HepG2 (cell line): Measurements from ENCODE around the gene CHSY3. TPM values are rescaled to one million over a fixed set of nuclear protein-coding genes. Genes with fewer than 3 reads are reported as not detected.

Source experiments
- ATAC-seq: fragments of 200-7000 bp; cut with Tn5 transposase; 3 replicates; pipeline ENCODE4 v1.9.1; 2020; ENCODE audit warnings: mild to moderate bottlenecking, moderate library complexity
- BruUV-seq: library from RNA; stranded (reverse); fragments of 400-500 nt; replicated peaks from 2 replicates; lab custom pipeline; 2021; lab: Mats Ljungman, UMichigan
- CTCF ChIA-PET: fragments of 300-600 bp; formaldehyde crosslinking; extraction: SDS; loops from one replicate; lab custom pipeline; 2021; ENCODE audit warnings: low total read pairs, inconsistent platforms, low intra/inter-chr PET ratio; lab: Yijun Ruan, JAX
- POLR2A ChIA-PET: fragments of 350-600 bp; sonication (Branson Sonifier 250); formaldehyde crosslinking; loops from one replicate; lab custom pipeline; 2020; ENCODE audit warnings: antibody characterized with exemption, inconsistent platforms; lab: Yijun Ruan, JAX
- DNase-seq: peaks from one replicate; pipeline ENCODE4 v3.0.0-alpha.2; 2015; ENCODE audit warnings: low spot score
- FAIRE-seq: peaks from 3 replicates; lab custom pipeline; 2011; peaks lifted over from hg19 to GRCh38; lab: Jason Lieb, UNC
- H2AFZ ChIP-seq: one replicate; pipeline ENCODE4 v1.6.1; 2011; ENCODE audit warnings: low read length, inconsistent platforms
- H3K27ac ChIP-seq: fragments of 300-600 bp; 3 replicates; pipeline ENCODE4 v1.8.0; 2011; ENCODE audit warnings: mixed run types, mild to moderate bottlenecking, mixed read lengths, low read length, inconsistent platforms; ENCODE audit not compliant: insufficient read depth; ENCODE audit errors: extremely low read length
- H3K27me3 ChIP-seq, 2 experiments: fragments of 200-600 bp in 1 of 2; 2 replicates in 1 of 2; 3 replicates in 1 of 2; pipeline versions ENCODE4 v1.6.0 to v1.8.0; 2011; ENCODE audit warnings: low read length in 2 of 2, mild to moderate bottlenecking in 2 of 2, moderate library complexity in 2 of 2, inconsistent platforms in 1 of 2; ENCODE audit not compliant: insufficient read depth in 2 of 2, control insufficient read depth in 1 of 2
- H3K36me3 ChIP-seq, 2 experiments: fragments of 200-600 bp in 1 of 2; replicated peaks in 1 of 2; 2 replicates in 1 of 2; 3 replicates in 1 of 2; pipeline versions ENCODE4 v1.5.1 to v1.8.0; 2011; ENCODE audit warnings: low read length in 2 of 2, inconsistent platforms in 1 of 2; ENCODE audit not compliant: insufficient read depth in 2 of 2, control insufficient read depth in 1 of 2
- H3K4me1 ChIP-seq: 2 replicates; pipeline ENCODE4 v1.5.1; 2012; ENCODE audit warnings: low read length, inconsistent platforms; ENCODE audit not compliant: insufficient read depth
- H3K4me2 ChIP-seq: 2 replicates; pipeline ENCODE4 v1.6.0; 2011; ENCODE audit warnings: low read depth, low read length, inconsistent platforms
- H3K4me3 ChIP-seq, 3 experiments: fragments of 200-600 bp in 1 of 3; sonication (generic), shearing (Covaris generic) in 1 of 3; replicated peaks in 1 of 3; 2 replicates each; pipeline ENCODE4 v1.5.1; 2011 to 2016; ENCODE audit warnings: low read length in 3 of 3, inconsistent platforms in 2 of 3, low read depth in 2 of 3, mild to moderate bottlenecking in 2 of 3, control low read depth in 1 of 3, mixed read lengths in 1 of 3; ENCODE audit not compliant: insufficient read depth in 1 of 3
- H3K79me2 ChIP-seq: one replicate; pipeline ENCODE4 v1.6.1; 2011; ENCODE audit warnings: low read length, inconsistent platforms; ENCODE audit not compliant: insufficient read depth
- H3K9ac ChIP-seq: 2 replicates; pipeline ENCODE4 v1.6.0; 2011; ENCODE audit warnings: mild to moderate bottlenecking, low read depth, low read length, inconsistent platforms; ENCODE audit not compliant: insufficient read depth
- H3K9me3 ChIP-seq: 2 replicates; pipeline ENCODE4 v1.5.1; 2012; ENCODE audit warnings: mild to moderate bottlenecking, low read length
- H4K20me1 ChIP-seq: 2 replicates; pipeline ENCODE4 v1.6.0; 2011; ENCODE audit warnings: inconsistent platforms, mild to moderate bottlenecking, low read length, moderate library complexity; ENCODE audit not compliant: insufficient read depth
- HNF4A ChIP-seq: sonication (generic); formaldehyde crosslinking; IDR thresholded peaks from 2 replicates; pipeline ENCODE4 v1.4.0; 2020; ENCODE audit warnings: missing genetic modification reagents
- KMT2A ChIP-seq: sonication (generic); formaldehyde crosslinking; IDR thresholded peaks from 2 replicates; pipeline ENCODE4 v1.4.0; 2020; ENCODE audit warnings: missing genetic modification reagents
- NCOA1 ChIP-seq: sonication (generic); formaldehyde crosslinking; IDR thresholded peaks from 2 replicates; pipeline ENCODE4 v1.9.0; 2021; ENCODE audit warnings: missing genetic modification reagents
- NFE2L2 ChIP-seq: fragments of 150-350 bp; IDR thresholded peaks from 2 replicates; pipeline ENCODE4 v1.6.1; 2014; ENCODE audit warnings: low read length
- NPAS2 ChIP-seq: sonication (generic); formaldehyde crosslinking; IDR thresholded peaks from 2 replicates; pipeline ENCODE4 v1.8.0; 2022; ENCODE audit warnings: mild to moderate bottlenecking, missing genetic modification reagents, borderline replicate concordance
- NR2C2 ChIP-seq: sonication (generic); formaldehyde crosslinking; IDR thresholded peaks from 2 replicates; pipeline ENCODE4 v1.4.0; 2020; ENCODE audit warnings: missing genetic modification reagents, mild to moderate bottlenecking, moderate library complexity, borderline replicate concordance
- PHF21A ChIP-seq: sonication (generic); formaldehyde crosslinking; IDR thresholded peaks from 2 replicates; pipeline ENCODE4 v1.5.0; 2020; ENCODE audit warnings: mild to moderate bottlenecking, missing genetic modification reagents
- PTBP1 ChIP-seq: fragments of 200-400 bp; formaldehyde crosslinking; IDR thresholded peaks from 2 replicates; pipeline ENCODE4 v1.6.1; 2018; ENCODE audit warnings: low read length, low read depth; ENCODE audit not compliant: poor library complexity, severe bottlenecking
- RARG ChIP-seq: sonication (generic); formaldehyde crosslinking; IDR thresholded peaks from 2 replicates; pipeline ENCODE4 v1.4.0; 2020; ENCODE audit warnings: low read depth, mild to moderate bottlenecking, missing genetic modification reagents
- STAG1 ChIP-seq: sonication (generic); formaldehyde crosslinking; IDR thresholded peaks from 2 replicates; pipeline ENCODE4 v1.4.0; 2020; ENCODE audit warnings: missing genetic modification reagents
- U2AF1 ChIP-seq: fragments of 200-400 bp; formaldehyde crosslinking; optimal IDR thresholded peaks from 2 replicates; pipeline ENCODE3; 2017; ENCODE audit warnings: mild to moderate bottlenecking, low read depth, low read length
- XBP1 ChIP-seq: sonication (generic); formaldehyde crosslinking; IDR thresholded peaks from 2 replicates; pipeline ENCODE4 v1.5.0; 2020; ENCODE audit warnings: missing genetic modification reagents
- YY1 ChIP-seq: IDR thresholded peaks from 2 replicates; pipeline ENCODE4 v1.6.1; 2011; ENCODE audit warnings: low read length, low read depth, moderate library complexity, mild to moderate bottlenecking; ENCODE audit not compliant: insufficient read depth, insufficient replicate concordance
- ZBTB3 ChIP-seq: sonication (generic); formaldehyde crosslinking; IDR thresholded peaks from 2 replicates; pipeline ENCODE4 v1.4.0; 2020; ENCODE audit warnings: low read depth, mild to moderate bottlenecking, moderate library complexity, missing genetic modification reagents, borderline replicate concordance
- ZNF317 ChIP-seq: sonication (generic); formaldehyde crosslinking; IDR thresholded peaks from 2 replicates; pipeline ENCODE4 v1.5.0; 2020; ENCODE audit warnings: mild to moderate bottlenecking, missing genetic modification reagents
- ZNF329 ChIP-seq: sonication (generic); formaldehyde crosslinking; IDR thresholded peaks from 2 replicates; pipeline ENCODE4 v1.9.0; 2021; ENCODE audit warnings: low read depth, mild to moderate bottlenecking, missing genetic modification reagents
- ZNF441 ChIP-seq: sonication (generic); formaldehyde crosslinking; IDR thresholded peaks from 2 replicates; pipeline ENCODE4 v1.7.0; 2021; ENCODE audit warnings: missing genetic modification reagents, borderline replicate concordance
- ZNF564 ChIP-seq: sonication (generic); formaldehyde crosslinking; IDR thresholded peaks from 2 replicates; pipeline ENCODE4 v1.8.1; 2023; ENCODE audit warnings: mild to moderate bottlenecking, missing genetic modification reagents
- ZNF614 ChIP-seq: IDR thresholded peaks from 2 replicates; pipeline ENCODE4 v1.6.1; 2018; ENCODE audit warnings: missing biosample characterization, missing genetic modification reagents, inconsistent platforms, borderline replicate concordance
- WGBS: methylation state at CpG from one replicate; pipeline ENCODE4 v1.1.6; 2017; ENCODE audit warnings: low lambda C conversion rate; 5-methylcytosine and 5-hydroxymethylcytosine counted together
- in situ Hi-C: cut with HindIII; loops from 2 replicates; pipeline ENCODE4 v1.10.0; 2017; ENCODE audit warnings: low pct_unique_long_range_greater_than_20kb; ENCODE audit not compliant: extremely low pct_ligation_motif_present
- intact Hi-C: fragments of 100-400 bp; cut with micrococcal nuclease; formaldehyde crosslinking; loops from one replicate; pipeline ENCODE4 v1.10.0; 2022; ENCODE audit not compliant: unreplicated experiment
- polyA plus RNA-seq, 8 experiments: library from polyadenylated mRNA; depleted of rRNA in 3 of 8; stranded (reverse) in 7 of 8; unstranded in 1 of 8; fragments of >200 nt; fragmentation: Illumina TruSeq in 4 of 8; extraction: Trizol in 4 of 8; gene quantifications; 2 replicates each; pipeline versions ENCODE4 v1.2.1 to v1.2.3, GENCODE V29; 2011 to 2016; ENCODE audit warnings: low read depth in 4 of 8, missing spikeins in 1 of 8, mixed read lengths in 1 of 8; ENCODE audit not compliant: insufficient read depth in 1 of 8
- total RNA-seq, 5 experiments: library from RNA; depleted of rRNA; stranded (reverse); fragments of >200 nt; fragmentation: Illumina TruSeq; extraction: Trizol; gene quantifications; 2 replicates each; pipeline ENCODE4 v1.2.3, GENCODE V29; 2016; ENCODE audit warnings: low read depth in 1 of 5
- TF ChIP-seq, protein P1 (sequence below): sonication (generic); formaldehyde crosslinking; IDR thresholded peaks from 2 replicates; pipeline ENCODE4 v1.4.0; 2020; ENCODE audit warnings: mild to moderate bottlenecking, low read depth, missing genetic modification reagents

CHSY3 gene
- total and polyA plus RNA-seq, 2 of the 13 experiments (the other 11 are each of a cell fraction or from before 2014, with no cell fraction given): 0.26 to 4.1 TPM

DNA sequence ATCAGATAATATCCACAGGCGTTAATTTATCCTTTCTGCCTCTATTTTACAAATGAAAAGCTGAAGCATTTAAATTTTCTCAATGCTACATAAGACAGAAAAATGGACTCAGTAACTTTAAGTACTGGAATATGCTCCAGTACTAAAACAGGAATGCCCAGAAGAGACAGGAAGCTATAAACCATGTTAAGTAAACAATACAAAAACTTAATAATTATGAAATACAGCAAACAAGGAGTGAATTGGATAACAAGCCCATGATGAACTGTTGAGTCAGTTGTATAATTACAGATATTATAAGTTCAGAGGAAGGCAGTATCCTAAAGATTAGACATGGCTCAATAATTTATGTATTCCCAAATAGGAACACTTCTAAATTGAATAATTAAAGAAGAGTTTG lies 148.5 kb downstream of the CHSY3 start:
- no peak for TF ChIP-seq ZNF614 (CRISPR knock-in tag)
- TF ChIP-seq PHF21A: no peak
- no peak for TF ChIP-seq ZNF329
- TF ChIP-seq NCOA1: no peak
- TF ChIP-seq ZBTB3 (CRISPR knock-in tag): no peak
- no peak for TF ChIP-seq XBP1 (CRISPR knock-in tag)
- no peak for TF ChIP-seq KMT2A (CRISPR knock-in tag)
- no peak for TF ChIP-seq ZNF564 (CRISPR knock-in tag)
- TF ChIP-seq, protein P1, sequence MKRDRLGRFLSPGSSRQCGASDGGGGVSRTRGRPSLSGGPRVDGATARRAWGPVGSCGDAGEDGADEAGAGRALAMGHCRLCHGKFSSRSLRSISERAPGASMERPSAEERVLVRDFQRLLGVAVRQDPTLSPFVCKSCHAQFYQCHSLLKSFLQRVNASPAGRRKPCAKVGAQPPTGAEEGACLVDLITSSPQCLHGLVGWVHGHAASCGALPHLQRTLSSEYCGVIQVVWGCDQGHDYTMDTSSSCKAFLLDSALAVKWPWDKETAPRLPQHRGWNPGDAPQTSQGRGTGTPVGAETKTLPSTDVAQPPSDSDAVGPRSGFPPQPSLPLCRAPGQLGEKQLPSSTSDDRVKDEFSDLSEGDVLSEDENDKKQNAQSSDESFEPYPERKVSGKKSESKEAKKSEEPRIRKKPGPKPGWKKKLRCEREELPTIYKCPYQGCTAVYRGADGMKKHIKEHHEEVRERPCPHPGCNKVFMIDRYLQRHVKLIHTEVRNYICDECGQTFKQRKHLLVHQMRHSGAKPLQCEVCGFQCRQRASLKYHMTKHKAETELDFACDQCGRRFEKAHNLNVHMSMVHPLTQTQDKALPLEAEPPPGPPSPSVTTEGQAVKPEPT: no peak
- no peak for TF ChIP-seq NFE2L2
- TF ChIP-seq HNF4A (CRISPR knock-in tag): no peak
- TF ChIP-seq PTBP1: no peak
- TF ChIP-seq U2AF1: no peak
- TF ChIP-seq STAG1 (CRISPR knock-in tag): no peak
- TF ChIP-seq NR2C2: no peak
- no peak for TF ChIP-seq ZNF441 (CRISPR knock-in tag)
- no peak for TF ChIP-seq NPAS2 (CRISPR knock-in tag)
- no peak for TF ChIP-seq ZNF317 (CRISPR knock-in tag)
- no peak for TF ChIP-seq YY1
- TF ChIP-seq RARG (CRISPR knock-in tag): no peak
- no peak overlapping the region for H2AFZ ChIP-seq
- intact Hi-C loops (no loop called here), in situ Hi-C loops (no loop called here)
- no peak overlapping the region for H3K4me2 ChIP-seq
- H3K4me3 ChIP-seq: no peak overlapping the region
- no peaks in the 10 kb centered on the region for H3K27me3 ChIP-seq
- H3K36me3 ChIP-seq: no peaks in the 10 kb centered on the region
- ATAC-seq: no peak
- POLR2A ChIA-PET: no interaction called here
- no peak for DNase-seq
- WGBS: 6% methylated on average over 1 of the region's 1 CpG
- no peak overlapping the region for H3K9ac ChIP-seq
- no peaks in the 10 kb centered on the region for H4K20me1 ChIP-seq
- no TSS peak for BruUV-seq
- H3K27ac ChIP-seq: no peak overlapping the region
- no peak for FAIRE-seq
- no peaks in the 10 kb centered on the region for H3K4me1 ChIP-seq
- CTCF ChIA-PET: no interaction called here
- no peaks in the 10 kb centered on the region for H3K9me3 ChIP-seq
- H3K79me2 ChIP-seq: no peaks in the 10 kb centered on the region
